ENCODE results near the gene LRRC36. TPM values are rescaled to one million over a fixed set of nuclear protein-coding genes. Genes with fewer than 3 reads are reported as not detected.

The LRRC36 gene
- total and polyA plus RNA-seq, 2 of the 8 experiments (the other 6 are each of a cell fraction or from before 2014, with no cell fraction given): 0.15 TPM; not detected in 1

GRCh38 chr16:67425061-67425460 is 98.4 kb downstream of the LRRC36 start:
- Histone ChIP-seq H4K8ac (ENCODE audit: extremely low read depth, insufficient read depth, low read length) (no peak overlapping the region), H3K56ac (replicated peaks; ENCODE audit: insufficient read length, low read depth, low read length) (peak overlapping the region; percentile 9), H2AFZ (ENCODE audit: low read length) (no peak overlapping the region), H4K5ac (ENCODE audit: insufficient read length, low read depth, low read length) (peak overlapping the region; percentile 95), H3K9ac (replicated peaks in 1 of 4; ENCODE audit: extremely low read depth in 1 of 4, low read depth in 3 of 4, low read length in 3 of 4) (peak overlapping the region in 1 of 4 experiments; percentile 29; a peak in 2 of 7 replicates), H3K14ac (ENCODE audit: insufficient read length) (no peak overlapping the region), H2BK5ac (ENCODE audit: low read depth, low read length) (peak overlapping the region; percentile 98; the same call in 1 of the 2 replicates), H3K18ac (ENCODE audit: extremely low read depth, low read length) (peak overlapping the region; percentile 98; the same call in 1 of the 2 replicates), H4K91ac (replicated peaks; ENCODE audit: insufficient read length, low read length) (peak overlapping the region; percentile 91), H3K27ac (ENCODE audit: low read depth, low read length) (peak overlapping the region; percentile 58; the same call in 1 of the 2 replicates), H2BK120ac (replicated peaks; ENCODE audit: low read depth, low read length) (peak overlapping the region; percentile 75), H3K36me3 (ENCODE audit: control insufficient read depth in 2 of 4, insufficient read depth in 4 of 4, low read length in 3 of 4) (no peaks in the 10 kb centered on the region), H3K23me2 (ENCODE audit: low read depth, low read length) (peaks cover 2% of the 10 kb centered on the region; the same call in 1 of the 2 replicates), H2AK5ac (ENCODE audit: low read depth, low read length) (0 out of 2 replicates have a peak overlapping the region, but pooled peaks have one; percentile 59), H3K27me3 (replicated peaks in 1 of 4; ENCODE audit: control insufficient read depth in 3 of 4, extremely low read depth in 1 of 4, insufficient read depth in 3 of 4, low read length in 3 of 4) (peaks cover 0 to 14% (median 13%) of the 10 kb centered on the region in 4 experiments; a peak in 6 of 7 replicates), H3K9me3 (ENCODE audit: insufficient read depth in 2 of 2, low read depth in 1 of 2, low read length in 1 of 2) (no peaks in the 10 kb centered on the region), H3K79me2 (ENCODE audit: control insufficient read depth in 1 of 2, insufficient read depth in 2 of 2, low read length in 2 of 2) (no peaks in the 10 kb centered on the region), H3K4me3 (ENCODE audit: extremely low read depth in 1 of 4, insufficient read depth in 2 of 4, low read depth in 3 of 4, low read length in 4 of 4) (peak overlapping the region in 2 of 4 experiments; percentile 31 to 52; a peak in 4 of 8 replicates), H3K4ac (replicated peaks; ENCODE audit: insufficient read length, low read depth, low read length) (peak overlapping the region; percentile 63), H3K4me1 (replicated peaks in 1 of 4; ENCODE audit: control insufficient read depth in 3 of 4, insufficient read depth in 4 of 4, low read length in 3 of 4) (peaks cover 29 to 44% (median 36%) of the 10 kb centered on the region in 4 experiments), H3K79me1 (ENCODE audit: low read depth, low read length) (peaks cover 6% of the 10 kb centered on the region; the same call in 1 of the 2 replicates), H3K23ac (ENCODE audit: insufficient read length) (no peak overlapping the region), H3K4me2 (ENCODE audit: insufficient read depth in 1 of 2, low read depth in 2 of 2, low read length in 2 of 2) (peak overlapping the region; percentile 62 to 86), H2BK15ac (ENCODE audit: low read length) (no peak overlapping the region; the same call in 1 of the 2 replicates), H2BK12ac (ENCODE audit: low read depth, low read length) (peak overlapping the region; percentile 93; the same call in 1 of the 2 replicates), H2BK20ac (ENCODE audit: low read length) (peak overlapping the region; percentile 99), H4K20me1 (replicated peaks in 1 of 2; ENCODE audit: control insufficient read depth in 1 of 2, insufficient read depth in 2 of 2, low read length in 2 of 2) (no peaks in the 10 kb centered on the region)
- POLR2A ChIA-PET (ENCODE audit: partially characterized antibody): interaction anchor here (0.8 to 1.4 kb wide), 6 partner anchors 8 to 140 kb away, joined by 3 to 5 read pairs (median 3); no protein-coding TSS in a partner anchor
- FAIRE-seq: no peak
- CTCF ChIA-PET (ENCODE audit: partially characterized antibody): interaction anchor here (0.6 to 24.6 kb wide), 11 partner anchors 10 to 166 kb away, joined by 3 to 476 read pairs (median 8); partner anchors contain the start of genes KCTD19, LRRC36 and TPPP3
- no peak for DNase-seq (ENCODE audit: low read depth in 1 of 2, low spot score in 2 of 2)
- 13% methylated on average over 6 of the region's 6 CpGs; no CpG with 5 or more reads in 1 of the 2 experiments for WGBS, 2 experiments (ENCODE audit: extremely low coverage in 1 of 2, insufficient coverage in 1 of 2, insufficient read length in 1 of 2, insufficient replicate concordance in 2 of 2, low coverage in 1 of 2, low lambda C conversion rate in 2 of 2, missing lambda C conversion rate in 1 of 2)
- TF ChIP-seq POU5F1 (IDR thresholded peaks at IDR 0.05; ENCODE audit: low read depth, low read length) (no peak), CEBPB (IDR thresholded peaks at IDR 0.05; ENCODE audit: low read depth, low read length) (no peak), TAF7 (optimal IDR thresholded peaks at IDR 0.05; ENCODE audit: borderline replicate concordance, low read depth, low read length) (no peak), SRF (IDR thresholded peaks at IDR 0.05; ENCODE audit: low read depth, low read length) (no peak), TBP (IDR thresholded peaks at IDR 0.05; ENCODE audit: low read depth, low read length) (no peak), SP4 (IDR thresholded peaks at IDR 0.05; ENCODE audit: low read length) (no peak), SIRT6 (IDR thresholded peaks at IDR 0.05; ENCODE audit: low read length) (no peak), SIN3A (conservative IDR thresholded peaks at IDR 0.05 in 1 of 2, IDR thresholded peaks at IDR 0.05 in 1 of 2; ENCODE audit: low read depth in 1 of 2, low read length in 2 of 2) (no peak), ASH2L (IDR thresholded peaks at IDR 0.05; ENCODE audit: low read length) (no peak), NANOG (IDR thresholded peaks at IDR 0.05; ENCODE audit: insufficient read depth, low read depth, low read length, poor library complexity, severe bottlenecking) (no peak), CTBP2 (IDR thresholded peaks at IDR 0.05; ENCODE audit: borderline replicate concordance, insufficient read depth, insufficient read length, low read length) (no peak), BACH1 (IDR thresholded peaks at IDR 0.05; ENCODE audit: low read length) (no peak), CBX8 (IDR thresholded peaks at IDR 0.05; ENCODE audit: borderline replicate concordance, low read depth, low read length) (no peak)
